HEK293 (cell line): ENCODE data around the gene NRP1.

ENCODE experiments used
- CTCF ChIA-PET: fragments of 350-600 bp; formaldehyde crosslinking; extraction: SDS; loops from one replicate; lab custom pipeline; 2021; ENCODE audit warnings: antibody characterized with exemption; lab: Yijun Ruan, JAX
- POLR2A ChIA-PET: fragments of 300-600 bp; formaldehyde crosslinking; extraction: SDS; loops from one replicate; lab custom pipeline; 2020; ENCODE audit warnings: antibody characterized with exemption, inconsistent platforms; lab: Yijun Ruan, JAX
- H3K27ac ChIP-seq: fragments of 200-500 bp; sonication (Bioruptor generic); 2 replicates; pipeline ENCODE4 v1.5.1; 2014; ENCODE audit warnings: low read depth, low read length, control low read depth, inconsistent platforms; ENCODE audit errors: extremely low read depth
- H3K36me3 ChIP-seq, 2 experiments: fragments of 200-500 bp in 1 of 2; sonication (Bioruptor generic) in 1 of 2; 1 replicate in 1 of 2; 2 replicates in 1 of 2; pipeline ENCODE4 v1.5.1; 2014 to 2017; ENCODE audit warnings: inconsistent platforms in 2 of 2, low read length in 2 of 2; ENCODE audit not compliant: control insufficient read depth in 2 of 2, insufficient read depth in 1 of 2
- H3K4me1 ChIP-seq: fragments of 200-500 bp; sonication (Bioruptor generic); 2 replicates; pipeline ENCODE4 v1.5.1; 2014; ENCODE audit warnings: mild to moderate bottlenecking, low read length, inconsistent platforms; ENCODE audit not compliant: control insufficient read depth, insufficient read depth
- H3K4me3 ChIP-seq: 2 replicates; pipeline ENCODE4 v1.5.1; 2011; ENCODE audit warnings: low read depth, mild to moderate bottlenecking, control low read depth, low read length, moderate library complexity
- H3K9me3 ChIP-seq: fragments of 200-500 bp; sonication (Bioruptor generic); 2 replicates; pipeline ENCODE4 v1.5.1; 2014; ENCODE audit warnings: low read depth, low read length, inconsistent platforms; ENCODE audit not compliant: control insufficient read depth, insufficient read depth
- GLI2 ChIP-seq: fragments of 450-650 bp; formaldehyde crosslinking; IDR thresholded peaks from 2 replicates; pipeline ENCODE4; 2017; ENCODE audit warnings: missing biosample characterization, missing genetic modification characterization, low read depth, borderline replicate concordance
- HOXA7 ChIP-seq: sonication (generic); formaldehyde crosslinking; IDR thresholded peaks from 2 replicates; pipeline ENCODE4 v1.8.1; 2022; ENCODE audit warnings: missing genetic modification reagents, borderline replicate concordance
- KLF8 ChIP-seq: fragments of 450-650 bp; formaldehyde crosslinking; IDR thresholded peaks from 2 replicates; pipeline ENCODE4 v1.5.1; 2016; ENCODE audit warnings: missing biosample characterization, missing genetic modification characterization
- PATZ1 ChIP-seq: fragments of 450-650 bp; formaldehyde crosslinking; IDR thresholded peaks from 2 replicates; pipeline ENCODE4 v1.5.1; 2016; ENCODE audit warnings: missing biosample characterization, missing genetic modification characterization
- SETDB1 ChIP-seq: IDR thresholded peaks from one replicate; pipeline ENCODE4 v1.6.1; 2017; ENCODE audit warnings: mild to moderate bottlenecking, low read length, moderate library complexity, mixed read lengths; ENCODE audit not compliant: insufficient read length
- ZIC2 ChIP-seq: fragments of 450-650 bp; formaldehyde crosslinking; IDR thresholded peaks from 2 replicates; pipeline ENCODE4 v1.5.1; 2016; ENCODE audit warnings: missing biosample characterization, missing genetic modification characterization
- ZNF133 ChIP-seq: fragments of 450-650 bp; formaldehyde crosslinking; IDR thresholded peaks from 2 replicates; pipeline ENCODE4 v1.5.1; 2016; ENCODE audit warnings: missing biosample characterization, missing genetic modification characterization
- ZNF175 ChIP-seq: fragments of 450-650 bp; formaldehyde crosslinking; IDR thresholded peaks from 2 replicates; pipeline ENCODE4 v1.5.1; 2016; ENCODE audit warnings: missing biosample characterization, missing genetic modification characterization
- ZNF211 ChIP-seq: fragments of 450-650 bp; formaldehyde crosslinking; IDR thresholded peaks from 2 replicates; pipeline ENCODE4 v1.5.1; 2016; ENCODE audit warnings: low read depth, missing biosample characterization, missing genetic modification characterization
- ZNF292 ChIP-seq: fragments of 450-650 bp; formaldehyde crosslinking; IDR thresholded peaks from 2 replicates; pipeline ENCODE4 v1.5.1; 2016; ENCODE audit warnings: low read depth, missing biosample characterization, missing genetic modification characterization, borderline replicate concordance
- ZNF555 ChIP-seq: fragments of 450-650 bp; formaldehyde crosslinking; conservative IDR thresholded peaks from 2 replicates; pipeline ENCODE4 v1.5.1; 2017; ENCODE audit warnings: missing biosample characterization, mild to moderate bottlenecking, missing genetic modification characterization, inconsistent platforms
- ZNF830 ChIP-seq: fragments of 450-650 bp; IDR thresholded peaks from 2 replicates; pipeline ENCODE4 v1.5.0; 2018; ENCODE audit warnings: missing biosample characterization, missing genetic modification characterization, low read depth, mild to moderate bottlenecking, moderate library complexity
- ZNF843 ChIP-seq: fragments of 450-650 bp; formaldehyde crosslinking; IDR thresholded peaks from 2 replicates; pipeline ENCODE4 v1.5.1; 2016; ENCODE audit warnings: missing biosample characterization, missing genetic modification characterization
- ZSCAN4 ChIP-seq: fragments of 450-650 bp; formaldehyde crosslinking; IDR thresholded peaks from 2 replicates; pipeline ENCODE4 v1.5.1; 2017; ENCODE audit warnings: missing biosample characterization, missing genetic modification characterization
- TF ChIP-seq, protein P1 (sequence below): fragments of 450-650 bp; formaldehyde crosslinking; IDR thresholded peaks from 2 replicates; pipeline ENCODE4 v1.5.1; 2016; ENCODE audit warnings: missing biosample characterization, missing genetic modification characterization
- TF ChIP-seq, protein P2 (sequence below): fragments of 450-650 bp; formaldehyde crosslinking; IDR thresholded peaks from 2 replicates; pipeline ENCODE4 v1.5.1; 2016; ENCODE audit warnings: missing biosample characterization, missing genetic modification characterization
- TF ChIP-seq, protein P3 (sequence below): fragments of 450-650 bp; formaldehyde crosslinking; IDR thresholded peaks from 2 replicates; pipeline ENCODE4 v1.5.1; 2016; ENCODE audit warnings: missing biosample characterization, missing genetic modification characterization

Gene NRP1

GRCh38 chr10:33273295-33274002 lies 61.0 kb downstream of the NRP1 start (continued):
- TF ChIP-seq, protein P1, sequence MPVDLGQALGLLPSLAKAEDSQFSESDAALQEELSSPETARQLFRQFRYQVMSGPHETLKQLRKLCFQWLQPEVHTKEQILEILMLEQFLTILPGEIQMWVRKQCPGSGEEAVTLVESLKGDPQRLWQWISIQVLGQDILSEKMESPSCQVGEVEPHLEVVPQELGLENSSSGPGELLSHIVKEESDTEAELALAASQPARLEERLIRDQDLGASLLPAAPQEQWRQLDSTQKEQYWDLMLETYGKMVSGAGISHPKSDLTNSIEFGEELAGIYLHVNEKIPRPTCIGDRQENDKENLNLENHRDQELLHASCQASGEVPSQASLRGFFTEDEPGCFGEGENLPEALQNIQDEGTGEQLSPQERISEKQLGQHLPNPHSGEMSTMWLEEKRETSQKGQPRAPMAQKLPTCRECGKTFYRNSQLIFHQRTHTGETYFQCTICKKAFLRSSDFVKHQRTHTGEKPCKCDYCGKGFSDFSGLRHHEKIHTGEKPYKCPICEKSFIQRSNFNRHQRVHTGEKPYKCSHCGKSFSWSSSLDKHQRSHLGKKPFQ (tag by site-specific recombination), result no peak
- no peak for TF ChIP-seq GLI2

- H3K27ac ChIP-seq, result peak overlapping the region; percentile 50; the same call in 1 of the 2 replicates
- no peak for TF ChIP-seq ZSCAN4 (tag by site-specific recombination)
- no peak for TF ChIP-seq HOXA7 (CRISPR knock-in tag)
- no peak for TF ChIP-seq PATZ1 (tag by site-specific recombination)
- no peak for TF ChIP-seq ZNF292
- TF ChIP-seq KLF8 (tag by site-specific recombination), result no peak
- no peak for TF ChIP-seq ZNF555 (tag by site-specific recombination)
- TF ChIP-seq ZNF175 (tag by site-specific recombination), result no peak
- TF ChIP-seq SETDB1, result no peak
- no peak for TF ChIP-seq ZNF133 (tag by site-specific recombination)
- TF ChIP-seq, protein P2, sequence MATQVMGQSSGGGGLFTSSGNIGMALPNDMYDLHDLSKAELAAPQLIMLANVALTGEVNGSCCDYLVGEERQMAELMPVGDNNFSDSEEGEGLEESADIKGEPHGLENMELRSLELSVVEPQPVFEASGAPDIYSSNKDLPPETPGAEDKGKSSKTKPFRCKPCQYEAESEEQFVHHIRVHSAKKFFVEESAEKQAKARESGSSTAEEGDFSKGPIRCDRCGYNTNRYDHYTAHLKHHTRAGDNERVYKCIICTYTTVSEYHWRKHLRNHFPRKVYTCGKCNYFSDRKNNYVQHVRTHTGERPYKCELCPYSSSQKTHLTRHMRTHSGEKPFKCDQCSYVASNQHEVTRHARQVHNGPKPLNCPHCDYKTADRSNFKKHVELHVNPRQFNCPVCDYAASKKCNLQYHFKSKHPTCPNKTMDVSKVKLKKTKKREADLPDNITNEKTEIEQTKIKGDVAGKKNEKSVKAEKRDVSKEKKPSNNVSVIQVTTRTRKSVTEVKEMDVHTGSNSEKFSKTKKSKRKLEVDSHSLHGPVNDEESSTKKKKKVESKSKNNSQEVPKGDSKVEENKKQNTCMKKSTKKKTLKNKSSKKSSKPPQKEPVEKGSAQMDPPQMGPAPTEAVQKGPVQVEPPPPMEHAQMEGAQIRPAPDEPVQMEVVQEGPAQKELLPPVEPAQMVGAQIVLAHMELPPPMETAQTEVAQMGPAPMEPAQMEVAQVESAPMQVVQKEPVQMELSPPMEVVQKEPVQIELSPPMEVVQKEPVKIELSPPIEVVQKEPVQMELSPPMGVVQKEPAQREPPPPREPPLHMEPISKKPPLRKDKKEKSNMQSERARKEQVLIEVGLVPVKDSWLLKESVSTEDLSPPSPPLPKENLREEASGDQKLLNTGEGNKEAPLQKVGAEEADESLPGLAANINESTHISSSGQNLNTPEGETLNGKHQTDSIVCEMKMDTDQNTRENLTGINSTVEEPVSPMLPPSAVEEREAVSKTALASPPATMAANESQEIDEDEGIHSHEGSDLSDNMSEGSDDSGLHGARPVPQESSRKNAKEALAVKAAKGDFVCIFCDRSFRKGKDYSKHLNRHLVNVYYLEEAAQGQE (tag by site-specific recombination), result no peak
- TF ChIP-seq, protein P3, sequence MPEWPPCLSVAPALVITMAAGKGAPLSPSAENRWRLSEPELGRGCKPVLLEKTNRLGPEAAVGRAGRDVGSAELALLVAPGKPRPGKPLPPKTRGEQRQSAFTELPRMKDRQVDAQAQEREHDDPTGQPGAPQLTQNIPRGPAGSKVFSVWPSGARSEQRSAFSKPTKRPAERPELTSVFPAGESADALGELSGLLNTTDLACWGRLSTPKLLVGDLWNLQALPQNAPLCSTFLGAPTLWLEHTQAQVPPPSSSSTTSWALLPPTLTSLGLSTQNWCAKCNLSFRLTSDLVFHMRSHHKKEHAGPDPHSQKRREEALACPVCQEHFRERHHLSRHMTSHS, result no peak
- no peak for TF ChIP-seq ZIC2 (tag by site-specific recombination)
- TF ChIP-seq ZNF843 (tag by site-specific recombination), result no peak
- TF ChIP-seq ZNF211 (tag by site-specific recombination), result no peak
- no peak for TF ChIP-seq ZNF830 (tag by site-specific recombination)
- peaks cover 14 to 20% of the 10 kb centered on the region in 2 experiments; a peak in 2 of 3 replicates for H3K36me3 ChIP-seq
- no peak overlapping the region for H3K4me3 ChIP-seq
- ChIA-PET POLR2A (interaction anchor here (0.6 kb wide), 1 partner anchor 48 kb away, joined by 6 read pairs; no protein-coding TSS in a partner anchor), CTCF (interaction anchor here (0.9 kb wide), 2 partner anchors 19 to 79 kb away, joined by 3 read pairs; no protein-coding TSS in a partner anchor)
- H3K4me1 ChIP-seq, result peaks cover 36% of the 10 kb centered on the region
- H3K9me3 ChIP-seq, result no peaks in the 10 kb centered on the region
These were observed 61.8 kb downstream of the NRP1 start for GRCh38 chr10:33272635-33273034.
